GM19395 (cell line): ENCODE results near the gene MOAP1.
"Not testable (repeated sequence)": the region's sequence is repeated elsewhere in the genome, so short reads cannot be mapped to it uniquely, and the experiment has no call there.

Experiments
- ATAC-seq: cut with Tn5 transposase; IDR thresholded peaks from one replicate; pipeline ENCODE4 v1.9.1; 2021; ENCODE audit warnings: mild to moderate bottlenecking, moderate library complexity; ENCODE audit not compliant: unreplicated experiment

MOAP1 gene

GRCh38 chr14:93184391-93185348 is at the start of gene MOAP1, which contains the start of gene LYSET:
MOAP1 (minus strand) TSS chr14:93184897; CDS start chr14:93184242, 655 bp downstream.
LYSET (plus strand) TSS chr14:93185317; CDS start chr14:93185406, 89 bp downstream.
- peak; percentile 81 for ATAC-seq

GRCh38 chr14:93233078-93233477 is 48.4 kb upstream of the MOAP1 start:
- not testable (repeated sequence) for ATAC-seq

GRCh38 chr14:93232159-93232558 is 47.5 kb upstream of the MOAP1 start:
- ATAC-seq = no peak

- ATAC-seq = no peak
Measured at GRCh38 chr14:93231129-93231979, 46.7 kb upstream of the MOAP1 start.

- ATAC-seq = no peak
Measured at GRCh38 chr14:93230539-93230938, 45.8 kb upstream of the MOAP1 start.

- no peak for ATAC-seq
Measured at GRCh38 chr14:93228550-93228949, 43.9 kb upstream of the MOAP1 start.

GRCh38 chr14:93223565-93223964 is 38.9 kb upstream of the MOAP1 start:
- ATAC-seq = no peak

- no peak for ATAC-seq
Measured at GRCh38 chr14:93220509-93220908, 35.8 kb upstream of the MOAP1 start.

- ATAC-seq = peak; percentile 65
Measured at GRCh38 chr14:93219103-93219726, 34.5 kb upstream of the MOAP1 start.

- no peak for ATAC-seq
Measured at GRCh38 chr14:93214598-93214997, 29.9 kb upstream of the MOAP1 start.

GRCh38 chr14:93212432-93212831 is 27.7 kb upstream of the MOAP1 start:
- ATAC-seq = peak; percentile 76

- peak; percentile 59 for ATAC-seq
Measured at GRCh38 chr14:93207468-93208308, 23.0 kb upstream of the MOAP1 start.

- ATAC-seq = peak; percentile 83
Measured at GRCh38 chr14:93206793-93207467, 22.2 kb upstream of the MOAP1 start, which contains the start of the genes GON7 and UBR7. GON7 (minus strand) TSS chr14:93207065; CDS start chr14:93207037, 28 bp downstream. UBR7 (plus strand) TSS chr14:93207256; CDS start chr14:93207292, 36 bp downstream.

- ATAC-seq = no peak
Measured at GRCh38 chr14:93201155-93201704, 16.5 kb upstream of the MOAP1 start.

- ATAC-seq = no peak
Measured at GRCh38 chr14:93200553-93200952, 15.9 kb upstream of the MOAP1 start.

- no peak for ATAC-seq
Measured at GRCh38 chr14:93199031-93199430, 14.3 kb upstream of the MOAP1 start.

- no peak for ATAC-seq
Measured at GRCh38 chr14:93195316-93195999, 10.8 kb upstream of the MOAP1 start.

GRCh38 chr14:93186956-93187355 is 2.3 kb upstream of the MOAP1 start:
- ATAC-seq = no peak
